ENCODE results near the gene C17orf107.
A peak's percentile ranks its signal among the peaks of the same experiment; 100 is the strongest.

Gene C17orf107

GRCh38 chr17:4938069-4938491 is 38.7 kb downstream of the C17orf107 start:
- no peak for DNase-seq

- DNase-seq: peak; percentile 56
Observed at GRCh38 chr17:4938688-4939545, 39.6 kb downstream of the C17orf107 start.

DNA sequence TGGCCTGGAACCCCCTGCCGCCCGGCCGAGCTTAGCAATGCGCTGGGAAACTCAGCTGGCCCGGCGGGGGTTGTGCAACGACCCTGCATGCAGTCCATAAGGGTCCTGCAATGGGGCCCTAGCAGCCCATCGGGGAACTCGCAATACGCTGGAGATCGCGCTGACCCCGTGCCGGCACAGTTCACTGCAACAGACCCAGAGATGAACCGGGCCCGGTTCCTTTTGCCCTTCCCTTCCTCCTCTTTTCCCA is 40.1 kb downstream of the C17orf107 start:
- DNase-seq: no peak

GRCh38 chr17:4939796-4940554 is 40.6 kb downstream of the C17orf107 start, which contains the start of the genes RNF167 and SLC25A11:
RNF167 (plus strand) TSS chr17:4940268; CDS start chr17:4940910, 642 bp downstream.
SLC25A11 (minus strand) TSS chr17:4940046; CDS start chr17:4939910, 136 bp downstream.
- DNase-seq: peak; percentile 100

- peak; percentile 60 for DNase-seq
Observed at GRCh38 chr17:4940555-4941318, 41.4 kb downstream of the C17orf107 start.

DNA sequence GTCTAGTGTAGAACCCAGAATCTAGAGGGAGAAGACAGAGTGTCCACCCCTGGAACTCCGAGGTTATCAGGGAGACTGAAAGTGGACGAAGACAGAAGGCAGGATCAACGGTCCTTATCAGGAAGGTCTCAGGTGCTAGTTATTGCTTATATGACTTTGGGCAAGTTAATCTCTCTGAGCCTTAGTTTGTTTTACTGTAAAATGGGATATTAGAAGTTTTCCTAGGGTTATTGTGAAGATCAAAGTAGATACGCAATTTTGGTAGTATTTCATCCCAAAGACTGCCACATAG is 41.9 kb downstream of the C17orf107 start:
- no peak for DNase-seq

- DNase-seq: no peak
Observed at GRCh38 chr17:4942760-4943508, 43.6 kb downstream of the C17orf107 start.

DNA sequence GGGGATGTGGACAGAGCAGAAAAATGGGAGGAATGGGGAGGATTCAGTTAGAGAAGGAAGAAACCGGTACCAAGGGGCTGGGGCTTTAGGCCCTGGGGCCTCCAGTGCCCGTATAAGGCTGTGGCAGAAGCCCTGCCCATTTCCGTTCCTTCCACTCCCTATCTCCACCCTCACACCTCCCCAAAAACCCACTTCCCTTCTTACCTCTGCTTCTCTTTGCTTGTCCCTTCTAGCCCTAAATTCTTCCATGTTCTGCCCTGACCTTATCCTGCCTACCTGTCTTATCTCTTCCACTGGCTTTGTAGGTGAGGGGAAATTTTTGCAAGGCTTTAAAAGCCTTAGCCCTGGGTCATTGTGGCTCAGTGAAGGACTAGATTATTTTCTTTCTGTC is 44.8 kb downstream of the C17orf107 start:
- peak; percentile 91 for DNase-seq

- no peak for DNase-seq
Observed at GRCh38 chr17:4944554-4945175, 45.3 kb downstream of the C17orf107 start.

GRCh38 chr17:4945176-4945943 is 46.0 kb downstream of the C17orf107 start:
- DNase-seq: peak; percentile 91

DNA sequence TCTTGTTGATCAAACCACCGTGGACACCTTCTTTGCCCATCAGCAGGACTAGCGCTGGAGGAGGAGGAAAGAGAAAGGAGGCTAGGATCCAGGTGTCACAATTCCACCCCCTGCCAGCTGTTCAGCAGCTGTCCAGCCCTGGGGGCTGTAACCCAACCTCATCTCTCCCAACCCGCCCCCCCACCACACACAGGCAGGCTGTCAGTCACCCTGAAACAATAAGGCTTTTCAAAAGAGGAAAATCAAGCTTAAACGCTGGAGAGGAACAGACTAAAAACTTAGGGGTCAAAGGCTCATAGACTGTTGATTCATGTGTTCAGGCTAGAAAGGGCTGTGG is 46.6 kb downstream of the C17orf107 start:
- no peak for DNase-seq

- no peak for DNase-seq
Observed at GRCh38 chr17:4946312-4946976, 47.1 kb downstream of the C17orf107 start.

DNA sequence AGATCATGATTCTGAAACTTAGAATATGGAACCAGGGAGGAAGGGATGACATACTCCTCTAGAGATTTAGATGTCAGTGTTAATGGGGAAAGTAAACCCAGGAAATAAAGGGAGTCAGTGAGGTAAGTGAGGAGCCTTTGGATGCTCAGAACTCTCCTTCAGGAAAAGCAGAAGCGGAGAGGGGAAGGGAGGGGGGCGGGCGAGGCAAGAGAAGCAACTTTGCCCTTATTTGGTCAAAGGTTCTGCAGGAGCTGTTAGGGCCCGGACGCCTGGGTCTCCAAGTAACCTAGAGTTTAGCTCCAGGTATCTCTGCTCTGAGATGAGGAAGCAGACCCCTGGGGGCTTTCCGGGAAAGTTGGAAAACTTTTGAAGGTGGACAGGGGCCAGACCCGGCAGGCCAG is 47.7 kb downstream of the C17orf107 start:
- peak; percentile 64 for DNase-seq

GRCh38 chr17:4947411-4948165 is 48.3 kb downstream of the C17orf107 start:
- DNase-seq: peak; percentile 79

GRCh38 chr17:4948166-4948930 is 49.0 kb downstream of the C17orf107 start, which contains the start of gene PFN1:
PFN1 (minus strand) TSS chr17:4948530; CDS start chr17:4948394, 136 bp downstream.
- peak; percentile 98 for DNase-seq

DNA sequence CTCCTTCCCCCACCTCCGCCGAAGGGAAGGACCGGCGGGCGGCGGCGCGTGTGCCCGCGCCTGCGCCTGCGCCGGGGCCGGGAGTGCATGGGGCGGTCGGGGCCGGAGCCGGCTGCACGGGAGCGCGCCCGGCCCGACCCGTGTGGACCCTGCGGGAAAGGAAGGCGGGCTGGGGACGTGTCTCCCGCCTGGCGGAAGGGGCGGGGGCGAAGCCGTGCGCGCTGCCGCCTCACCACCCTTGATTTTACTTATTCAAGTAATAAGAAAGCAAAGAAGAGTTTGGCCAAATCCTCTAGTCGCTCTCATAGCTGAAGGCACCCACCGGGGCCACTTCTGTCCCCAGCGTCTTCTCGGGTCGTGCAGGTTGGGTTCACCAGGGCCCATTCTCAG is 49.6 kb downstream of the C17orf107 start:
- DNase-seq: peak; percentile 95

GRCh38 chr17:4949321-4950074 is 50.2 kb downstream of the C17orf107 start:
- peak; percentile 80 for DNase-seq

DNA sequence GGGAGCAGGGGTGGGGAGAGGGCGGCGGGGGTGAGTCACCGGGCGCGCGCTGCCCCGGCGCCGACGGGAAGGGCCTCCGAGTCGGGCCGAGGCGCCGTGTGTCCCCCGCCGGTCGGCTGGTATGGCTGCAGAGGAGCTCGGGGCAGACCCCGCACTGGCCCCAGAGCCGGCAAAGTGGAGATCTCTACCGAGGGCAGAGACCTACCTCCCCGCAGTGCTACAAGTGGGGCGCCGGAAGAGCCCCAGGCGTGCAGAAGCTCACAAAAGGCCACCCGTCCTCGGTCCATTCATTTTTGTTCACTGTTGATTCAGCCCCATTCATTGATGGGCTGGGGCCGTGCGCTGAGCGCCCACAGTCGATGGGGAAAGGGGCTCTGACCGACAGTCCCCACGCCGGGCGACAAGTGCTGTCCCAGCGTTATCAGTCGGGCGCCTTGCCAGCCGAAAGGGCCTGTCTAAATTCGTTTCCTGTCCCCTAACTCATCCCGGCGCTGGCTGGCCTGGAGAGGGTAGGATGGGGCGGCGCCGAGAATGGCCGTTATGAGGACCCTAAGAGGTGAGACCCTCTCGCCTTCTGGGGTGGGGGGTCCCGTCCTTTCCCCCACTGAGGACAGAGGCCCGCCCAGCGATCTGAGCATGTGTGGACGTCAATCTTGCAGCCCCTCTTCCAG is 50.9 kb downstream of the C17orf107 start:
- DNase-seq: peak; percentile 85
